Activated CD8-positive, alpha-beta memory T cell treated with anti-CD3 and anti-CD28 coated beads, Interleukin-2, amount 50 U/mL, for 1 hour (primary cell): ENCODE results near the gene PTGR1.
"Not testable (repeated sequence)": the region's sequence is repeated elsewhere in the genome, so short reads cannot be mapped to it uniquely, and the experiment has no call there.

ENCODE experiments used
- DNase-seq: peaks from one replicate; pipeline ENCODE4 v3.0.0-alpha.2; 2020; ENCODE audit errors: extremely low read depth

PTGR1 gene

GRCh38 chr9:111599092-111599954 lies at the start of gene PTGR1:
PTGR1 (minus strand) TSS chr9:111599647; CDS start chr9:111597422, 2,225 bp downstream.
- no peak for DNase-seq

- no peak for DNase-seq
Measured at GRCh38 chr9:111649016-111649415, 49.6 kb upstream of the PTGR1 start.

- no peak for DNase-seq
Measured at GRCh38 chr9:111648066-111648465, 48.6 kb upstream of the PTGR1 start.

- DNase-seq: no peak
Measured at GRCh38 chr9:111646417-111646816, 47.0 kb upstream of the PTGR1 start.

GRCh38 chr9:111645806-111646205 lies 46.4 kb upstream of the PTGR1 start:
- DNase-seq: no peak

GRCh38 chr9:111644195-111644772 lies 44.8 kb upstream of the PTGR1 start:
- no peak for DNase-seq

- no peak for DNase-seq
Measured at GRCh38 chr9:111637421-111637950, 38.0 kb upstream of the PTGR1 start.

GRCh38 chr9:111634860-111635259 lies 35.4 kb upstream of the PTGR1 start:
- no peak for DNase-seq

- DNase-seq: no peak
Measured at GRCh38 chr9:111633389-111633736, 33.9 kb upstream of the PTGR1 start.

GRCh38 chr9:111632695-111633388 lies 33.4 kb upstream of the PTGR1 start:
- no peak for DNase-seq

GRCh38 chr9:111632060-111632459 lies 32.6 kb upstream of the PTGR1 start:
- DNase-seq: no peak

GRCh38 chr9:111631214-111631971 lies 31.9 kb upstream of the PTGR1 start, which contains the start of gene DNAJC25:
DNAJC25 (plus strand) TSS chr9:111631334; CDS start chr9:111631408, 74 bp downstream.
- DNase-seq: peak; percentile 92

- no peak for DNase-seq
Measured at GRCh38 chr9:111630964-111631213, 31.4 kb upstream of the PTGR1 start.

- no peak for DNase-seq
Measured at GRCh38 chr9:111630182-111630963, 30.9 kb upstream of the PTGR1 start.

- DNase-seq: no peak
Measured at GRCh38 chr9:111628411-111628810, 29.0 kb upstream of the PTGR1 start.

- DNase-seq: no peak
Measured at GRCh38 chr9:111627260-111627963, 28.0 kb upstream of the PTGR1 start.

GRCh38 chr9:111622626-111623025 lies 23.2 kb upstream of the PTGR1 start:
- DNase-seq: no peak

GRCh38 chr9:111621895-111622480 lies 22.5 kb upstream of the PTGR1 start:
- no peak for DNase-seq

GRCh38 chr9:111617349-111617748 lies 17.9 kb upstream of the PTGR1 start:
- not testable (repeated sequence) for DNase-seq

- DNase-seq: no peak
Measured at GRCh38 chr9:111615928-111616327, 16.5 kb upstream of the PTGR1 start.
